DND-41 (cell line): ENCODE measurements around the gene RAB20.

ENCODE experiments used
- CTCF ChIP-seq: IDR thresholded peaks from 2 replicates; pipeline ENCODE4 v1.5.1; 2012; ENCODE audit warnings: borderline replicate concordance, low read length, moderate library complexity, mild to moderate bottlenecking; ENCODE audit not compliant: poor library complexity, severe bottlenecking; ENCODE audit errors: extremely low read depth
- EZH2 ChIP-seq: IDR thresholded peaks from 3 replicates; pipeline ENCODE4 v1.6.1; 2012; ENCODE audit warnings: borderline replicate concordance, low read depth, mild to moderate bottlenecking, moderate library complexity, low read length, inconsistent platforms; ENCODE audit not compliant: severe bottlenecking

DNA sequence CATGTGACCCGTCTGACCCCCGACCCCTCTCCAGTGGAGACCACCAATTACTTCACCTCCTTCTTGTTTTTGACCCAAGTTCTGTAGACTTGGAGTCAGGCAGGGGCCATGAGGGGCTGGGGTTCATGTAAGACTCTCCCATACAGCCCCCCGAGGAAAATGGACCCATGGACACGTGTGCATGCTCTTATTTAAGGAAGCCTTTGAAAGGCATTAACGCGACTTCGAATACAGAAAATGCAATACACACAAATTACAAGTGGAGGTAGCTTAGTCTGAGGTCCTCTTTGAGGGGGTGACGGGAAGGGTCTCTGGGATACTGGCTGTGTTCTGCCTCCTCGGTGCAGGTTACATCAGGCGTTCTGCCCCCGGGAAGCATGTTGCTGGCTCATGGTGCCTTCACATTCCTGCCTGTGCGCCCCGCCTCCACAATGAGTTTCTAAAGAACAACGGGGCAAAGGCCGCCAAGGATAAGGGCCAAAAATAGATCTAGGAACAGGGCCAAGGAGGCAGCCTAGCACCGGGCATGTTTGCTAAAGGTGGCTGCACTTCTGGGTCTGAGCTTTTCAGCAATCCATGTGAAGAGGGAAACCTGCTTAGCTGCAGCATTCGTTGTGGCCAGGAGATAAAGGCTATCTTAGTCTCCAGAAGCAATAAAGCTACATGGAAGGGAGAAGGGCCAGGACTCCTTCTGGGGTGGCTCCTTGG lies 54.5 kb downstream of the RAB20 start:
- TF ChIP-seq CTCF (no peak), EZH2 (no peak)
